Glomerular endothelial cell (primary cell): Measurements from ENCODE around the gene TECR. TPM values are rescaled to one million over a fixed set of nuclear protein-coding genes. Genes with fewer than 3 reads are reported as not detected.
"Not testable (repeated sequence)": the region's sequence is repeated elsewhere in the genome, so short reads cannot be mapped to it uniquely, and the experiment has no call there.

Source experiments
- DNase-seq: peaks from one replicate; pipeline ENCODE4 v3.0.0-alpha.2; 2011; ENCODE audit warnings: low read depth, low spot score; ENCODE audit errors: extremely low read depth
- total RNA-seq: library from RNA; depleted of rRNA; stranded (reverse); fragments of >200 nt; gene quantifications from 2 replicates; pipeline ENCODE4 v1.2.3, GENCODE V29; 2015

Gene TECR
- total RNA-seq, 1 donor from 2014 or later = 42.7 TPM

DNA sequence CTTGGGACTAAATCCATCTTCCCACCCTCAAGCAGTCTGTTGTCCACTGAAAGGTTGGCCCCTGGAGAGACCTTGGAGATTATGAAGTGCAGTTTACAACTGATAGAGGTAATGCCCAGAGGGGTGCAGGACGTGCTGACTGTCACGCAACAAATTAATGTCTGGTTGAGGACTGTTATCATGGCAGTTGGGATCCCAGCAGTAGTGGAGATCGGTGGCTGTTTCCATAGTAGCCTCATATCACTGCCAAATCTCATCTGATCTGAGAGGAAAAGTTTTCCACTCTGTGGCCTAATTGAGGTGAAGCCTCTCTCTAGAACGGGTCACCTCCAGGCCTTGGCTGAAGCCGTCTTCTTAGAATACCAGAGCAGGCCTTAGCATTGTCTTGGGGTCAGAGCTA, 4.1 kb downstream of the TECR start:
- DNase-seq = no peak

DNA sequence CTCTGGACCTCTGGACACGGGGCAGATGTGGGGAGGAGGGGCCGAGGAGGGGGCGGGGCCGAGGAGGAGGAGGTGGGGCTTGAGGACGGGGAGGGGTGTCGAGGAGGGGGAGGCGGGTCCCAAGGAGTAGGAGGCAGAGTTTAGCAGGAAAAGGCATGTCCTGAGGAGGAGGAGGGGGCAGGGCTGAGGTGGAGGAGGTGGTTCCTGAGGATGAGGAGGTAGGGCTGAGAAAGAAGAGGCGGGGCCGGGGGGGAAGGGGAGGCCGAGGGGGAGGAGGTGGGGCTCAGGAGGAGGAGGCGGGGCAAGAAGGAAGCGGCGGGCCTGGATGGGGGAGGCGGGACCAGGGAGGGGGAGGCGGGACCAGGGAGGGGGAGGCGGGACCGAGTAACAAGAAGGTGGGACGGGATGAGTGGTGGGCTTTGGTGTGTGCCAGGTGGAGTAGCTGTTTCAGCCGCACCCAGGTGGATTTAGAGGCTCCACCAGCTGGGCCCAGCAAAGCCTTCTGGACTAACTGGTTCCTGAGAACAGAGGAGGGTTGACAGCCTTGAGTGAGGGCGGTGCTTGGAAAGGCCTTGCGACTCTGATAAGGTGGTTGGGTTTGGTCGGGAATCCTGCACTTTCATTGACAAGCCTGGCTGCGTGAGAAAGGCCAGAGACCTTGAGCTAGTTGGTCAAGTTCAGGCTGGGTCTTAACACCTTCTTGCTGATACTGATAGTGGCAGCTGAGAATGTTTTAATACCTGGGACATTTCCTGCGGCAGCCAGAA, 7.7 kb downstream of the TECR start:
- DNase-seq = no peak

DNA sequence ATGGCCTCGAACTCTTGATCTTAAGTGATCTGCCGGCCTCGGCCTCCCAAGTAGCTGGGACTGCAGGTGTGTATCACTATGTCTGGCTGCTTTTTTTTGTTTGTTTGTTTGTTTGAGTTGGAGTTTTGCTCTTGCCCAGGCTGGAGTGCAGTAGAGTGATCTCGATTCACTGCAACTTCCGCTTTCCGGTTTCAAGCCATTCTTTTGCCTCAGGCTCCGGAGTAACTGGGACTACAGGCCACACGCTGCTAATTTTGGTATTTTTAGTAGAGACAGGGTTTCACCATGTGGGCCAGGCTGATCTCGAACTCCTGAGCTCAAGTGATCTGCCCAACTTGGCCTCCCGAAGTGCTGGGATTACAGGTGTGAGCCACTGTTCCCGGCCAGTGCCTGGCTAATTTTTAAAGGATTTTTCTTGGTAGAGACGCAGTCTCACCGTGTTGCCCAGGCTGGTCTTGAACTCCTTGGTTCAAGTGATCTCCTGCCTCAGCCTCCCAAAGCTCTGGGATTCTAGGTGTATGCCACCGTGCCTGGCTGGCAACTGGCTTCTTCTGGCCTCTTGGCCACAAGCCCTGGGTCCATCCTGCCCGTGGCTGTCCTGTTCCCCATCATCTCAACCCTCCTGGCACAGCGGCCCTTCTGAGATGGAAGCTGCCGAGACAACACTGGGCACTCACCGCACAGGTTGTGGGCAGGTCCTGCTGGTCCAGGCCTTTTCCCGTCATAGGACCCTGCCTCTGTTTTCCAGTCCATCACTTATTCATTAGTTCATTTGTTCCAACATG, 11.5 kb downstream of the TECR start:
- DNase-seq = no peak

DNA sequence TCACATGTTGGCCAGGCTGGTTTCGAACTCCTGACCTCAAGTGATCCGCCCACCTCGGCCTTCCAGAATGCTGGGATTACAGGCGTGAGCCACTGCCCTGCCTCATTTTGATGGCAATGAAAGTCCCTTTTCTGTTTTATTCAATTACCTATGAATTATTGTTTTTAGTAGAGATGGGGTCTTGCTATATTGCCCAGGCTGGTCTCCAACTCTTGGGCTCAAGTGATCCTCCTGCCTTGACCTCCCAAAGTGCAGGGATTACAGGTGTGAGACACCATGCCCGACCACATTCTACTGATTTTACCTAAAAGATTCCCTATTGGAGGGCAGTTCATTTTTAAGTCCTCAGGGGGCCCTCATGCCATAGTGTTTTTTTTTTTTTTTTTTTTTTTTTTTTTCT, 12.6 kb downstream of the TECR start:
- not testable (repeated sequence) for DNase-seq

DNA sequence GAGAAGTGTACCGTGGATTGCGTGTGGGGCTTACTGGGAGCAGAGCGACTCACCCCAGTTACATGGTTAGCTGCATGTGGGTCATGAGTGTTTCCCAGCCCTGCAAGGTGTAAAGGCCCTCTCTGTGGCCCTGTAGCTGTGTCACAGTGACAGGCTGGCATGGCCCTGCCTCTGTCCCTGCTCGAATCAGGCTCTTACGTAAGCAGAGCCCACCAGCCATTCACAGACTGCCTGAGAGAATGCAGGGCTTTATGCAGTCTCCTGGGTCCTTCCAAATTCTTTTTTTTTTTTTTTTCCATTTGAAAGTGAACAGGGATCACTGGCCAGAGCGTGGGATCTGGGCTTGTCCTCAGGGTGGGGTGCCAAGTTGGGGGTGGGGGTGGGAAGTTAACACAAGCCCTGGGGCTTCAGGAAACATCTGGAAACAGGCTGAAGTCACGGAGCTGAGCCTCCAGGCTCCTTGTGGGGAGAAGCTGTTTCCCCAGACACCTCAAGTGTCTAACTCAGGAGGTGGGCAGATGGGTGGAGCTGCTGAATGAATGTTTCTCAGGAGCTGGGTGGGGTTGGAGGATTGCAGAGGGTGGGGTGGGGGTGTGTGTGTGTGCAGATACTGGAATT, 13.4 kb downstream of the TECR start:
- DNase-seq = no peak

DNA sequence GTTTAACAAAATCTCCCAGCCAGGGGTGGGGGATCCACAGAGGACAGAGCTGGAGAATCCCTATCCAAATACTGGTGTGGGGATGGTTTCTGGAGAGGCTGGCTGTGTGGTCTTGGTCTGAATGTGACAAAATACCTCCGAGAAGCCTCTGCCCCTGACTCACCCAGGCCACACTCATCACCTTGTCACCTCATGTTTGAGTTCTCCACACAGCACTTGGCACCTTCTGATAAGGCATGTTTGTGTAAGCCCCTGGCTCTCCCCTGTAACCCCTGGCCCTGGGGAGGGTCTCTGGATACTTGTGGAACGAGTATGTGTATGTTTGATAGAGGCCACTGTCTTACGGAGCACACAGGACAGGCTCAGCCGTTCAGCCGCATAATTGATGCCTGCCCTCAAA, 14.7 kb downstream of the TECR start:
- no peak for DNase-seq

DNA sequence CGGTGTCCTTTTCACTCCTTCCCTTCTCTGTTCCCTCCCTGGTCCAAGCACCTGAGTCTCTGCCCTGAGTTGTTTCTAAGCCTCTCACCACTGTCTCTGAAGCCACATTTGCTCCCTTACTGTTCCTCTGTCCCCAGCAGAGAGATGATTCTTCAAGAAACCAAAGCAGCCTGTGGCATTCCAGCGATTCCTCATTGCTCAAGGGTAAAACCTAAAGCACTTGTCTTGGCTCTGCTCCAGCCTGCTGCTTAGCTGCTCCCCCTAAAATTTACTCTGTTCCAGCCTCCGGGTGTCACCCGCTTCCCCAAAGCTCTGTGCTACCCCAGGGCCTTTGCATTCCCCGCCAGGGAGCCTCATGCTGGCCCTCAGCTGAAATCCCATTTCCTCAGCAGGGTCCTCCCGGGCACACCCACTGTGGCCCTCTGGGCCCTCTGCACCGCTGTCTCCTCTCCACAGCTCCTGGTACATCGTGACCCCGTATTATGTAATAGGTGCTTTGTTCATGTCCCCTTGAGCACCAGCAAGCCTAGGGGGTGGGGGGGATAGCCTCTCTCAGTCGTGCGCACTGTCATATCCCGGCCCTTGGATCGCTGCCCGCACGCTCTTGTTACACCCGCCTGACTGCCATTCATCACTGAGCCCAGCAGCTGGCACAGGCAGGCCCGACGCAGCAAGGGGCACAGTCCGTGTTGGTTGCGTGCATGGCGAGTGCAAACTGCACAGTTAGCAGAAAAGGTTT, 15.8 kb downstream of the TECR start:
- DNase-seq = no peak

DNA sequence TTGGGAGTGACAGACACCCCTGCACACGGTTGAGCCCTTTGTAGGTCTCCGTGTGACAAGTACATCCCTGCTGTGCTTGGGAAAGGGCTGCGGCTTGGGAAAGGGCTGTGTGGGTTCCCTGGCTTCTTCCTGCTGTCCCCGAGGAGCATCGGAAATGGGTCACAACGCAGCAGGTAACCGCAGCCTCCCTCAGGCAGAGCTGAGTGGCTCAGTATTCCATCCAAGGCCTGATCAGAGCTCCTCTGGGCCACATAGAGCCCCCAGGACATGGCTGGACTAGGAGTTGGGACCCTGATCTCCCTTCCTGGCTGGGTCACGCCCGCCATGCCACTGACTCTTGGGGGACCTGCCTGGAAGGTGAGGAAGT, 16.3 kb downstream of the TECR start:
- no peak for DNase-seq

DNA sequence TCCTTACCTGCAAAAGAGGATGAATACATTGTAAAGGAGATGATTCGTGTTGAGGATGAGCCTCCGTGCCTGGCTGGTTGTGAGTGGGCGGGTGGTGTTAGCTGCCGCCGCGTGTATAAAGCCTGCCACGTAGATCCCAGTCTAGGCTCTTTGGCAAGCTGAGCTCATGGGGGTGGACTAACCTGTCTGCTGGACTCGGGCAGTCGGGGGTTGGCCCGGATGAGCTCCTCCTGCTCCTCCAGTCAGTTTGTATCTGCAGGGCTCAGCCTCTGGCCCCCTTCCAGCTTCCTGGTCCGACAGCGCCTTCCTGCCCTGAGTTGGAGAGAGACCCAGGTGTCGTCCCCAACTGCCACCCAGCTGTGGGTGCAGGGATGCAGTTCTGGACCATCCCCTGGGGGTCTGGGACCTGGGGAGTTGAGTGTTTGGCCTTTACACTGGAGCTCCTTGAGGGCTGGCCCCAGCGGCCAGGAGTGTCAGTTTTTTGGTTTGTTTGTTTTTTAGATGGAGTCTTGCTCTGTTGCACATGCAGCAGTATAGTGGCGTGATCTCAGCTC, 20.9 kb downstream of the TECR start:
- no peak for DNase-seq

DNA sequence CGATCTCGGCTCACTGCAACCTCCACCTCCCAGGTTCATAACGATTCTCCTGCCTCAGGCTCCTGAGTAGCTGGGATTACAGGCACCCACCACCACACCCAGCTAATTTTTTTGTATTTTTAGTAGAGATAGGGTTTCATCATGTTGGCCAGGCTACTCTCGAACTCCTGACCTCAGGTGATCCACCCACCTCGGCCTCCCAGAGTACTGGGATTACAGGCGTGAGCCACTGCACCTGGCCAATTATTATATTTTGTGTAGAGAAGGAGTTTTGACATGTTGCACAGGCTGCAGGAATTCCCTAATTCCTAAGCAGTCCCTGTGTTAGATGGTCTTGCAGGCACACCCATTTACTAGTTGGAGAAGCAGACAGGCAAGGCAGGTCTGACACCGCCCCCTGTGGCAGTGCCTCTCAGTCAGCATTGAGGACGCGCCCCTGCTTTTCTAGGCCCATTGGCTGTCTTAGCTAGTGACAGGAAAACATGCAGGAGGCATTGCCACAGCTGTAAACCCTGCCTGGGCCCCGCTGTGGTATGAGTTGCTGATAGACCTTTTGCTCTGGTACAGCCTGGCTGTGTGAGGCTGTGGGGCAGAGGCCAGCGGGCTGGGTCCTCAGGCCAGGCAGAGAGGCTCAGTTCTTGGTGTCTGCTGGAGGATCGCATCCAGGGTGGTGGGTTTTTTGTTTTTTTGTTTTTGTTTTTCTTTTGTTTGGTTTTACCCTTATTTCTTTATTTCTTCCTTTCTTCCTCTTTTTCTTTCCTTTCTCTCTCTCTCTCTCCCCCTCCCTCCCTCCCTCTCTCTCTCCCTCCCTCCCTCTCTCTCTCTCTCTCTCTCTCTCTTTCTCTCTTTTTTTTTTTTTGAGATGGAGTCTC, 22.0 kb downstream of the TECR start:
- DNase-seq = not testable (repeated sequence)

DNA sequence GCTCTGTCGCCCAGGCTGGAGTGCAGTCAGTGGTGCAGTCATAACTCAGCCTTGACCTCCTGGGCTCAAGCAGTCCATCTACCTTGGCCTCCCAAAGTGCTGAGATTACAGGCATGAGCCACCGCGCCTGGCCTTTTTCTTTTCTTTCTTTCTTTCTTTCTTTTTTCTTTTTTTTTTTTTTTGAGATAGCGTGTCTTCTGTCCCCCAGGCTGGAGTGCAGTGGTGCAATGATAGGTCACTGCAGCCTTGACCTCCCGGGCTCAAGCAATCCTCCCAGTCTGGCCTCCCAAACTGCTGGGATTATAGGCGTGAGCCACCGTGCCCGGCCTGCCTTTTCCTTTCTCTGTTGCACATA, 22.6 kb downstream of the TECR start:
- DNase-seq = not testable (repeated sequence)

DNA sequence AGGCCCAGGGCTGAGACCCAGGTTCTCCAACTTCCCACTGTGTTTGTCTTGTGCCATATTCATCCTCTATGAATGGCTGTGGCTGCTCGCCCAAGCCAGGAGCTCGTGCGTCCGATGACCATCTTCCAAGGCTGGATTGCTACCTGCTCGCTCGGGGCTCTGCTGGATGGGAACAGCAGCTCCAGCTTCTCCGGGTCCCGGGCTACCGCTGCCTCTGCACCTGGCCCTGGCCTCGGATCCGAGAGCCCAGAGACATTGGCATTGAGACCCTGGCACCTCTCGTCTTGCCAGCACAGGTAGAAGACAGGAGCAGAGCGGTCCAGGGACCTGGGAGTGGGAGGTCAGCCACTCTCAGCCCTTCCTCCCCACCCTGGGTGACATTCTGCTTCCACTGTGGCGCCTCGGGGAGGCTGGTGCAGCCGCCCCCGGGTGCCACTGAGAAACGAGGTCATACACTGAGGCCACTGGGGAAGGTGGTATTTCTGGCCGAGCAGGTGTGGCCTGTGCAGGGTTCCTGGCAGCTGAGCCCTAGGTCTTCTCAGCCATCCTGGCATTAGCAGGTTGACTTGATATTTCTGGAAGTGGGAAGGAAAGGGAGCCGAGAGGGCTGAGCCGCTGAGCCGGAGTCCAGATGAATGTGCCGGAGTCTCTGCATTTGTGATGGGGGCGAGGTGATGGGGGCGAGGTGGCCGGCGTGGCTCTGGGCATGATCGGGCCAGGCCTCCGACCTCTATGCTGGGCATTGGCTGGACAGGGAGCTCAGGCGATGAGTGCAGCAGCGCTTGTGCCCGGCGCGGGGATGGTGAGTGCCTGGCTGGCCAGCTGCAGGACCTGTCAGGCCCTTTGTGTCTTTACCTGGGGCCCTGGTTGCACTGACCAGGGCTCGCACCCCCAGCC, 23.9 kb downstream of the TECR start:
- no peak for DNase-seq

DNA sequence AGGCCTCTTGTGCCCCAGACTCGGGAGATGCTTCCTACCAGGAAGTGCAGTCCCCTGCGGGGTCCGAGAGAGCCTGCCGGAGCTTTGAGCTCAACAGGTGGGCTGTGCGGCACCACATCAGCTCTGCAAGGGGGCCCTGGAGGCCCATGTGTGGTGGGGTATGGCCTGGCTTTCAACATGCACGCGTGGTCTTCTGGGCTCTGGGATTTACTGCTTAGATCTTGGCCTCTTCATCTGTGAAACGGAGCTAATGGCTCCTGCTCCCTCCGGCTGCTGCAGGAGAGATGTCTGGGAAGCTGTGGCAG, 24.5 kb downstream of the TECR start:
- no peak for DNase-seq

DNA sequence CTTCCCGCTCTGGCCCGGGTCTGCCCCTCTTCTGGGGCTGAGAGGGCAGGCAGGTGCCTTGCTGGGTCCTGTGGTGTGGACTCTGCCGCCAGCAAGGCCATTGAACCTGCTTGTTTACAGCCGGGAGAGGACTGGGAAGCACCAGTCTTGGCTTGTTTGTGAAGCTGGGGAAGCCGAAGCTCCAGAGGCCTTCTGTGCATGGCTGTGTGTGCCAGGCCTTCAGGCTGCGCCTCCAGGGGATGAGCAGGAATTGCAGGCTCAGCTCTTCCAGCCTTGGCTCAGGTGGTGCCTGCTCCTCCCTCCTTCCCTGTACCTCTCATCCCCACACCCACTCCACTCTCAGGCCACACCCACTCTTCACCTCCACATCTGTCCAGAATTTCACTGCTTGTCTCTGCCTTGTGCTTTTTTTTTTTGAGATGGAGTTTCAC, 25.0 kb downstream of the TECR start:
- DNase-seq = no peak

DNA sequence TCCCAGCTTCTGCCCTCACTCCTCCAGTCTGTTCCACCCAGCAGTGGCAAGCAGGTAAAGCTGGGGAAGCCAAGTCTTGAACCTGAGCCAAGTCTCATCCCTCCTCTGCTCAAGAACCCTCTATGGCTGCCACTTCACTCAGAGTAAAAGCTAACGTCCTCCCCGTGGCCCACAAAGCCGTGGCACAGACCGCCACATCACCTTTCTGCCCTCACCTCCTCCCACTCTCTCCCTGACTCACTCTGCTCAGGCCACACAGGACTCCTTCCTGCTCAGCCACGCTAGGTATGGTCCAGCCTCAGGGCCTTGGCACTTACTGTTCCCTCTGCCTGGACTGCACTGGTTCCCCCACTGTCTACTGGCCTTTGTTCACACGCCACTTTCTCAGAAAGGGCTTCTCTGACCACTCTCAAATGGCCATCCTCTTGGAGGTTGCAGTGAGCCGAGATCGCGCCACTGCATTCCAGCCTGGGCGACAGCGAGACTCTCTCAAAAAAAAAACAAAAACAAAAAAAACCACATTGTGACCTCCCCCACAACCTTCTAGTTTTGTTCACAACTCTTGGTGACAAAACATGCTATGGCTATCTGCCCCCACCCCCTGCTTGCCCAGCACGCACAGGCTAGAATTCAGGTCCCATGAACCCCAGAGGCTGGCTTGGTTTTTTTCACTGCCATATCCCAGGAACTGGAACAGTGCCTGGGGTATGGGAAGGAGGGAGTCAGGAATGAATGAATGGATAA, 26.7 kb downstream of the TECR start:
- DNase-seq = no peak

DNA sequence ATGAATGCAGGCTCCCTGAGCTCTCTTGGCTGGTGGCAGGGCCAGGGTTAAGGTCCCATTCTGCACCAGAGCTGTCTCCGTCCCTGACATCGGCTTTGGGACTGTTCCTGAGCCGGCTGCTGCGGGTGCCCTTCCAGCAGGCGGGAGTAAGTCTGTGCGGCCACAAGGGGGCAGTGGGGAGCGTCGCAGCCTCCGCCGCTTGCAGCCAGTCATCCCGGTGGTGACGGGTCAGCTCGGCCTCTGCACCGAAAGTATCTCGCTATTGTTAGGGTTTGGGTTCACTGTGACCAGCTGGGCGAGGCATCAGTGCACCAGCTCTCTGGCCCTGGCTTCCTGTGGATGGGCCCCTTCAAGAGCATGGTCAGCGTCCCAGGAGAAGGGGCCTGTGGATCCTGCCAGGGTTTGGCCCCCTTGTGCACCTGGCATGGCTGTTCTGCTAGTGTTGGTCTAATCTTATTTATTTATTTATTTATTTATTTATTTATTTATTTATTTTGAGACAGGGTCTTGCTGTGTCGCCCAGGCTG, 27.3 kb downstream of the TECR start:
- DNase-seq = peak; percentile 48

DNA sequence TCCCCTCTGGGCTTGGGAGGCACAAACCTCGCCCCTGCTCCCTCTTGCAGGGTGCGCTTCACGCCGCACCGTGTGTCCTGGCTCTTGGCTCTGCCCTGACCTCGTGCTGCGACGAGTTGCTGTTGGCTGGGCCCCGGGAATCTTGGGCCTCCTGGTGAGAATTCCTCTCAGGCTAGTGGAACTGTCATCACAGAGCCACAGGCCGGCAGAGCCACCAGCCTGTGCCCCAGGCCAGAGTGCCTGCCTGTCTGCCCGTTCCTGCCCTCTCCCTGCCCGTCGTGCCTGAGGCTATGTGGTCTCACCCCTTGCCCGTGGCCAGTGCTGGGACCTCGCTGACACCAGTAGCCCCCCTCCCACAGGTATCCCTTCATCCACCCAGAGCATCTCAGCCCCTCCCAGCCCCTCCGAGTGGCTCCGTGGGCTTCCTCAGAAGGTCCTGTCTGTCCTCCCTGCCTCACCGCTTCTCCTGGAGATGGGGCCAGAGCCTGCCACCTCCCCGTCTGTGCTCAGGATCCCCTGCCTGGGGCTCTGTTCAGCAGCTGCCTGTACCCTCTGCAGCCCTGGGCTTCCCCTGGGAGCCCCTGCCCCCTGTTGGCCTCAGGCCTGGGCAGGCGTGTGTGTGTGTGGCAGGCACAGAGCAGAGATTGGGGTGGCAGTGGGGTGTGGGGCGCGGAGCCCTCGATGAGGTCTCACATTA, 29.1 kb downstream of the TECR start:
- DNase-seq = no peak
